OCI-LY3 (cell line): ENCODE data around the gene CFAP45.

Source experiments
- H2AFZ ChIP-seq: fragments of 200-600, 300-600 bp; shearing (Covaris generic); 2 replicates; pipeline ENCODE4 v1.6.0; 2014; ENCODE audit warnings: antibody characterized with exemption, low read depth, low read length
- H3K27ac ChIP-seq: fragments of 200-600, 300-600 bp; sonication (generic); 2 replicates; pipeline ENCODE4 v1.5.1; 2014; ENCODE audit warnings: mild to moderate bottlenecking, low read length, moderate library complexity, mixed read lengths
- H3K27me3 ChIP-seq: fragments of 200-600, 300-600 bp; sonication (generic); 2 replicates; pipeline ENCODE4 v1.6.1; 2014; ENCODE audit warnings: low read depth, low read length, mixed read lengths
- H3K36me3 ChIP-seq: fragments of 200-600, 300-600 bp; sonication (generic); replicated peaks from 2 replicates; pipeline ENCODE3; 2014; ENCODE audit warnings: low read depth, low read length, mixed read lengths
- H3K4me1 ChIP-seq: fragments of 300-600, 200-600 bp; sonication (generic); 2 replicates; pipeline ENCODE4 v1.6.1; 2014; ENCODE audit warnings: low read length, mixed read lengths
- H3K4me2 ChIP-seq: fragments of 200-600, 300-600 bp; sonication (generic); 2 replicates; pipeline ENCODE4 v1.6.1; 2014; ENCODE audit warnings: low read length, mixed read lengths
- H3K4me3 ChIP-seq: fragments of 300-600, 200-600 bp; sonication (generic); 2 replicates; pipeline ENCODE4 v1.5.1; 2014; ENCODE audit warnings: antibody characterized with exemption, mild to moderate bottlenecking, low read length, moderate library complexity
- H3K79me2 ChIP-seq: fragments of 300-600, 200-600 bp; shearing (Covaris generic); 2 replicates; pipeline ENCODE4 v1.6.1; 2014; ENCODE audit warnings: mild to moderate bottlenecking, low read length, mixed read lengths
- H3K9ac ChIP-seq: fragments of 300-600, 200-600 bp; shearing (Covaris generic); 2 replicates; pipeline ENCODE4 v1.6.0; 2014; ENCODE audit warnings: mild to moderate bottlenecking, low read length, moderate library complexity
- H3K9me3 ChIP-seq: fragments of 200-600, 300-600 bp; shearing (Covaris generic); 2 replicates; pipeline ENCODE4 v1.6.1; 2014; ENCODE audit warnings: low read length, mixed read lengths; ENCODE audit not compliant: insufficient read depth
- H4K20me1 ChIP-seq: fragments of 200-600, 300-600 bp; sonication (generic); 2 replicates; pipeline ENCODE4 v1.6.1; 2016; ENCODE audit warnings: low read length, mixed read lengths; ENCODE audit not compliant: insufficient read depth
- CTCF ChIP-seq: fragments of 200-600, 300-600 bp; sonication (generic); IDR thresholded peaks from 2 replicates; pipeline ENCODE4 v1.5.1; 2014; ENCODE audit warnings: antibody characterized with exemption, low read length, low read depth
- EZH2phosphoT487 ChIP-seq: fragments of 200-600 bp; shearing (Covaris generic); IDR thresholded peaks from 2 replicates; pipeline ENCODE4 v1.6.1; 2018; ENCODE audit warnings: antibody characterized with exemption, mixed run types, low read depth

Gene CFAP45

GRCh38 chr1:159847231-159847630 is 52.7 kb downstream of the CFAP45 start:
- TF ChIP-seq EZH2phosphoT487: no peak
- no peak for TF ChIP-seq CTCF
- Histone ChIP-seq H3K4me3 (no peak overlapping the region), H3K4me2 (no peak overlapping the region), H3K36me3 (no peaks in the 10 kb centered on the region), H3K9ac (no peak overlapping the region), H3K27ac (no peak overlapping the region), H3K27me3 (peaks cover 70% of the 10 kb centered on the region), H3K4me1 (no peaks in the 10 kb centered on the region), H2AFZ (no peak overlapping the region), H3K79me2 (no peaks in the 10 kb centered on the region), H4K20me1 (no peaks in the 10 kb centered on the region), H3K9me3 (no peaks in the 10 kb centered on the region)

GRCh38 chr1:159845751-159846629 is 54.0 kb downstream of the CFAP45 start:
- H3K4me3 ChIP-seq: no peak overlapping the region
- H3K79me2 ChIP-seq: no peaks in the 10 kb centered on the region

GRCh38 chr1:159843459-159843858 is 56.5 kb downstream of the CFAP45 start:
- Histone ChIP-seq H3K27me3 (peaks cover 66% of the 10 kb centered on the region), H2AFZ (no peak overlapping the region), H4K20me1 (peaks cover 4% of the 10 kb centered on the region; the same call in 1 of the 2 replicates), H3K4me3 (no peak overlapping the region), H3K4me1 (peaks cover 22% of the 10 kb centered on the region), H3K9me3 (no peaks in the 10 kb centered on the region), H3K9ac (no peak overlapping the region), H3K27ac (no peak overlapping the region), H3K4me2 (no peak overlapping the region), H3K36me3 (no peaks in the 10 kb centered on the region), H3K79me2 (no peaks in the 10 kb centered on the region)
- TF ChIP-seq EZH2phosphoT487 (no peak), CTCF (no peak)

More at GRCh38 chr1:159845751-159846629, 54.0 kb downstream of the CFAP45 start:
- no peaks in the 10 kb centered on the region for H4K20me1 ChIP-seq
- TF ChIP-seq EZH2phosphoT487 (no peak), CTCF (no peak)
- H3K36me3 ChIP-seq: no peaks in the 10 kb centered on the region
- H3K9ac ChIP-seq: no peak overlapping the region
- no peak overlapping the region for H3K27ac ChIP-seq
- H3K27me3 ChIP-seq: peaks cover 77% of the 10 kb centered on the region
- no peaks in the 10 kb centered on the region for H3K9me3 ChIP-seq
- H2AFZ ChIP-seq: no peak overlapping the region
- no peak overlapping the region for H3K4me2 ChIP-seq
- no peaks in the 10 kb centered on the region for H3K4me1 ChIP-seq

- Histone ChIP-seq H3K36me3 (no peaks in the 10 kb centered on the region), H3K9me3 (no peaks in the 10 kb centered on the region), H3K27ac (no peak overlapping the region), H2AFZ (no peak overlapping the region), H3K27me3 (peaks cover 65% of the 10 kb centered on the region), H3K4me3 (no peak overlapping the region), H3K79me2 (no peaks in the 10 kb centered on the region), H4K20me1 (peaks cover 7% of the 10 kb centered on the region; the same call in 1 of the 2 replicates), H3K4me1 (peaks cover 26% of the 10 kb centered on the region), H3K9ac (no peak overlapping the region), H3K4me2 (no peak overlapping the region)
- no peak for TF ChIP-seq CTCF
- TF ChIP-seq EZH2phosphoT487: no peak
Observed at GRCh38 chr1:159841749-159842148, 58.2 kb downstream of the CFAP45 start.
